ENCODE results near the gene ACACB.

The ACACB gene

DNA sequence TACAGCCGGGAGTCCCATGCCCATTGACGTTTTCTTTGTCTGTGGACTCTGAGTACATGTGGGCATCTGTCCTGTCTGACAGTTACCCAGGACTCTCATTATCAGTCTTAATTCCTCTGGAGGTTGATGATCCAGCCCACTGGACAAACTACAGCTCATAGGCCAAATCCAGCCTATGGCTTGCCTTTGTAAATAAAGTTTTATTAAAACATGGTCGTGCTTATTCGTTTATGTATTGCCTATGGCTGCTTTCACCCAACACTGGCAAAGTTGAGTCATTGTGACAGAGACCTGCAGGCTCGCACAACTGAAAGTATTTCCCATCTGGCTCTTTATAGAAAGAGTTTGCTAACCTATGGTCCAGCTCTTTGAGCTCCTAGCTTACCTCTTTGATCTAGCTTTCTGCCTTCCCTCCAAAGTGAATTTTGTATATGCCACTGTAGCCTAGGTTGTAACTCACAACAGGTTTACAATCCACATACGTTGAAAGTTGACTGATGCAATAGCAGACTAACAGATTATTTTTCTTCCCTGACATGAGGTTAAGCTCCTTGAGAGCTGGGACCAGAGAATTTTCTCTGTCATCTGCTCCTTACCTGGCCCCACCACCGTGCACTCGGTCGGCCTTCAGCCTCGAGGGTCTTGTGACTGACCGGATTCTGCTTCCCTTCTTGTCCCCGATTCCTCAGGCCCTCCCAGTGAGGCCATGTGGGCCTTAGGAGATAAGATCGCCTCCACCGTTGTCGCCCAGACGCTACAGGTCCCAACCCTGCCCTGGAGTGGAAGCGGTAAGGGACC is 57.3 kb downstream of the ACACB start:
- no peak for DNase-seq (ENCODE audit: low read depth in 2 of 2)

DNA sequence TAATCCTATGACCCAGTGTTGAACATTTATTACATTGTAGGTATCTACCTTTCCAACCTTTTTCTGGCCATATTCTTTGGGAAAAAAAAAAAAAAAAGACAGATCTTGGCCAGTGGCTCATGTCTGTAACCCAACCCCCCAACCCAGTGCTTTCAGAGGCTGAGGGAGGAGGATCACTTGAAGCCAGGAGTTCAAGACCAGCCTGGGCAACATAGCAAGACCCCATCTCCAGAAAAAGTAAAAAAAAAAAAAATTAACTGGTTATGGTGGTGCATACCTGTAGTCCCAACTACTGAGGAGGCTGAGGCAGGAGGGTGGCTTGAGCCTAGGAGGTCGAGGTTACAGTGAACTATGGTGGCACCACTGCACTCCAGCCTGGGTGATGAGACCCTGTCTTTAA is 58.1 kb downstream of the ACACB start:
- DNase-seq (ENCODE audit: low read depth in 2 of 2) = no peak

DNA sequence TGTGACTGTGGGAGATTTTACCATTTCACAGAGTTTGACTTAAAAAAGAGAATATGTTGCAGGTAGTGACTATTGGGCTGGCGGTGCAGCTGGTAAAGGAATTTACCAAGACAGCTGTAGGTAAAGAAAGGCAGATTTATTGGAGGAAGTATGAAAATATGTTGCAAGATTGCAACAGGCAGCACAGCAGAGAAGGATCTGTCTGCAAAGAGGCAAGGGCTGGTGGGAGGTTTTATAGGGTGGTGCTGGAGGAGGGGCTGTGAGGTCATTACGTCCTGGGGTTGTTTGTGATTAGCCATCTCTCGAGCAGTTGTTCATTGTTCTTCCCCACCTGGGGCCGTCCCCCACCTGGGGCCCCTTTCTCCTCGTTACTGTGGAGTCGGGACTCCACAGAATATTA is 62.1 kb downstream of the ACACB start:
- no peak for DNase-seq (ENCODE audit: low read depth in 2 of 2)

DNA sequence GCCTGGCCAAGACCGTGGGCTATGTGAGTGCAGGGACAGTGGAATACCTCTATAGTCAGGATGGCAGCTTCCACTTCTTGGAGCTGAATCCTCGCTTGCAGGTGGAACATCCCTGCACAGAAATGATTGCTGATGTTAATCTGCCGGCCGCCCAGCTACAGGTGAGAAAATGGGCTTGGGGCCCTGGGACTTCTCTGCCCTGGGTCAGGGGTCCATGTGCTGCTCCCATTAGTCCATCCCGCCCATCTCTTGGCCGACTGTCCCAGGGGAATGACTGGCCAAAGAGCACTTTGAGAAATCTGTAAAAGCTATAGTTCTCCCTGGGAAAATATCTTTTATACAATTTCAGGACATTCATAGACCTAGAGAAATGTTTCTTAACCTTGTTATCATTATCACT is 63.5 kb downstream of the ACACB start:
- no peak for DNase-seq (ENCODE audit: low read depth in 2 of 2)

GRCh38 chr12:109182041-109182839 is 65.9 kb downstream of the ACACB start:
- no peak for DNase-seq (ENCODE audit: low read depth in 2 of 2)

DNA sequence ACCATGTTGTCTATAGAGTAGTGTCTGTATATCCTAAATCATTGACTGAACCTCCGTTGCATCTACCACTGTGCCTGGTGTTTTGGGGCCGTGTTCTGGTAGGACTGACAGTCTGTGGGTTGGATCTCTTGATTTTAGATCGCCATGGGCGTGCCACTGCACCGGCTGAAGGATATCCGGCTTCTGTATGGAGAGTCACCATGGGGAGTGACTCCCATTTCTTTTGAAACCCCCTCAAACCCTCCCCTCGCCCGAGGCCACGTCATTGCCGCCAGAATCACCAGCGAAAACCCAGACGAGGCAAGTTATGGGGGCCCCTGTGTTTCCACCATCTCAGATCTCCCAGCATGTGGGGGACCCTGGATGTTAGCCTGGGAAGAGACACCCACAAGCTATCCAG is 69.1 kb downstream of the ACACB start:
- no peak for DNase-seq (ENCODE audit: low read depth in 2 of 2)

GRCh38 chr12:109186993-109187653 is 70.7 kb downstream of the ACACB start:
- DNase-seq (ENCODE audit: low read depth in 2 of 2) = no peak

DNA sequence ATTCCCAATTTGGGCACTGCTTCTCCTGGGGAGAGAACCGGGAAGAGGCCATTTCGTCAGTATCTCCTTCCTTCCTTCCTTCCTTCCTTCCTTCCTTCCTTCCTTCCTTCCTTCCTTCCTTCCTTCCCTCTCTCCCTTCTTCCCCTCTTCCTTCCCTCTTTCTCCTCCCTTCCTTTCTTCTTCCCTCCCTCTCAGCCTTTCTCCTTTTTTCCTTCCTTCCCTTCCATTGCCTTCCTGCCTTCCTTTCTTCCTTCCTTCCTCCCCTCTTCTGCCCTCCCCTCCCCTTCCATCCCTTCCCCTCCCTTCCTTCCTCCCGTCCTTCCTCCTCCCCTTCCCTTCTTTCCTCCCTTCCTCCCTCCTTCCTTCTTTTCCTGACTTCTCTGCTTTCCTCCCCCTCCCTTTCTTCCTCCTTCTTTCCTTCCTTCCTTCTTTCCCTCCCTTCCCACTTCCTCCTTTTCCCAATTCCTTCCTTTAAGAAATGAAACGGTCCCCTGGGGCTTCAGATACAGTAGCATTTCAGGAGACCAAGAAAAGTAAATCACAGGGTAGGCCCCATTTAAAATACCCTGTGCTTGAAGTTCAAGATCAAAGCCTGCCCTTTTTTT is 71.8 kb downstream of the ACACB start:
- DNase-seq (ENCODE audit: low read depth in 2 of 2) = no peak

DNA sequence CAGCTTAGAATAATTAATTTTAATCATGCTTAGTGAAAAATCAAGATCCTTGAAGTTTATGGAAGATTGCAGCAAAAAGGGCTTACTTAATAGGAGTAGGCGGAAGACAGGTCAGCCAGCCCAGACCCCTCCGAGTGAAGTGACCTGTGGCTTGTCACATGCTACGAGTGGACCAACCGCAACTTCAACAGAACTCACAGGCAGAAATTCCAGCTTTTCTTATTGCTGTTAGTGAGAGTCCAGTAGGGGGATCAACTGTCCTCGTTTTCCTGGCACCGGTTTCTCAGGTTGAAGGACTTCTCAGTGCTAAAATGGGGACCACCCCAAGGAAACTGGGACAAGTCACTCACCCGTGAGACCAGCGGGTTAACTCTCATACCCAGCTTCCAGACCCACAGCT is 72.9 kb downstream of the ACACB start:
- no peak for DNase-seq (ENCODE audit: low read depth in 2 of 2)

DNA sequence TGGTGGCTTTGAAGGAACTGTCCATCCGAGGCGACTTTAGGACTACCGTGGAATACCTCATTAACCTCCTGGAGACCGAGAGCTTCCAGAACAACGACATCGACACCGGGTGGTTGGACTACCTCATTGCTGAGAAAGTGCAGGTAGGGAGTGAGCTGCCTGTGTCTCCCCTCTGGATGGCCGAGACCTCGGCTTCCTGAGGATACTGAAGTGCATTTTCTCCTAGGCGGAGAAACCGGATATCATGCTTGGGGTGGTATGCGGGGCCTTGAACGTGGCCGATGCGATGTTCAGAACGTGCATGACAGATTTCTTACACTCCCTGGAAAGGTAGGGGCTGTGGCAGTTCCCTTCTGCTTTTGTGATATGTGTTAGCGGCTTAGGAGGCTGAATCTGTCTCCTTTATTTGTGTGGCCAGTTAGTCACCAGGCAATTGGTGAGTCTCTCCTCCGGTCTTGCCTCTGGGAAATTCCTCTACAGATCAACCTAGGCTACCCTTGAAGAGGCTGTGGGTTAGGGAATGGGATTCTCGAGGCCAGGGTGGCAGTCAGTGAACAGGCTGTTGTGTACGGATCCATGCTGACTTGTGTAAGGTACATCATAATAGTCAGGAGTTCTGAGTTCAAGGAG is 75.3 kb downstream of the ACACB start:
- no peak for DNase-seq (ENCODE audit: low read depth in 2 of 2)

DNA sequence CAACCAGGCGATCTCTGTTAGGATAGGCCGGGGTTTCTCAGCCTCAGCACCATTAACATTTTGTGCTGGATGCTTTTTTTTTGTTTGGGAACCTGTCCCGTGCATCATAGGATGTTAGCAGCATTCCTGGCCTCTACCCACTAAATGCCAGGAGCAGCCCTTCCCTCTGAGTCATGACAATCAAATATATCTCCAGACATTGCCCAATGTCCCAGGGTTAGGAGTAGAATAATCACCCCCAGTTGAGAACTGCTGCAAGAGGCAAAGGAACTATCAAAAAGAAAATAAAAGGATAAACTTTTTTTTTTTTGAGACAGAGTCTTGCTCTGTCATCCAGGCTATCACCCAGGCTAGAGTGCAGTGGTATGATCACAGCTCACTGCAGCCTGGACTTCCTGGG is 76.0 kb downstream of the ACACB start:
- DNase-seq (ENCODE audit: low read depth in 2 of 2) = no peak

DNA sequence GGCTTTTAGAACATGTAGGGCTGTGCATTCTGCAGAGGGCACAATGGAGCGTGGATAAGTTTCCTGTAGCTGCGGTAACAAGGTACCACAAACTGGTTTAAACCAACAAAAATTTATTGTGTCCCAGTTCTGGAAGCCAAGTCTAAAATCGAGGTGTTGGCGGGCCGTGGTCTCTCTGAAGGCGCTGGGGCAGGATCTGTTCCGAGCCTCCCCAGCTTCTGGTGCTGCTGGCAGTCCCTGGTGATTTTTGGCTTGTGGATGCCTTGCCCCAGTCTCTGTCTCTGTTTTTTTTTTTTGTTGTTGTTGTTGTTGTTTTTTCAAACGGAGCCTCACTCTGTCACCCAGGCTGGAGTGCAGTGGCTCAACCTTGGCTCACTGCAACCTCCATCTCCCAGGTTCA is 77.5 kb downstream of the ACACB start:
- DNase-seq (ENCODE audit: low read depth in 2 of 2) = no peak

GRCh38 chr12:109196332-109196731 is 79.9 kb downstream of the ACACB start:
- no peak for DNase-seq (ENCODE audit: low read depth in 2 of 2)

- no peak for DNase-seq (ENCODE audit: low read depth in 2 of 2)
These were observed 80.9 kb downstream of the ACACB start for GRCh38 chr12:109197327-109197726.

DNA sequence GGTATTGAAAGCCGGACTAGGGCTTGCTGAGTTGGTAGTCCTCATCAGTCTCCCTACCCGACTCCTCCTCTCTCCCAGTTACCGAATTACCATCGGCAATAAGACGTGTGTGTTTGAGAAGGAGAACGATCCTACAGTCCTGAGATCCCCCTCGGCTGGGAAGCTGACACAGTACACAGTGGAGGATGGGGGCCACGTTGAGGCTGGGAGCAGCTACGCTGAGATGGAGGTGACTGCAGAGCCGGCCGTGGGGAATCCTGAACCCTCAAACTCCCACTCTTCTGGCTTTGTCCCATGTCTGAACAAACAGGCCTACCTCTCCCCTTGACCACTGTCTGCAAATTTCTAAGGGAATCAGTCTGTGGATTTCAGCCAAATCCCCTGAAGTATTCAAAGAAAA is 82.9 kb downstream of the ACACB start:
- DNase-seq (ENCODE audit: low read depth in 2 of 2) = no peak

- DNase-seq (ENCODE audit: low read depth in 2 of 2) = no peak
These were observed 84.6 kb downstream of the ACACB start for GRCh38 chr12:109200825-109201495.

DNA sequence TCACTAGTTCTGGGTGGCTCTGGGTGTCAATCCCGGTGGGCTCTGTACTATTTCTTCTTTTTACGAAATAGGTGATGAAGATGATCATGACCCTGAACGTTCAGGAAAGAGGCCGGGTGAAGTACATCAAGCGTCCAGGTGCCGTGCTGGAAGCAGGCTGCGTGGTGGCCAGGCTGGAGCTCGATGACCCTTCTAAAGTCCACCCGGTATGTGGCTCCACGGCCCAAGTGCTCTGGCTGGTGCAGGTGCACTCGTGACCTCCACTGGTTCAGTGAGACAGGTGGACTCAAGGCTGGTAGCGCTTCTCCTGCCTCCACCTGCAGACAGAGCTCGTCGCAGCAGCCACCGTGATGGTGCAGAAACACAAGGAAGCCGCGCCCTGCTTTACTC is 85.1 kb downstream of the ACACB start:
- DNase-seq (ENCODE audit: low read depth in 2 of 2) = no peak

DNA sequence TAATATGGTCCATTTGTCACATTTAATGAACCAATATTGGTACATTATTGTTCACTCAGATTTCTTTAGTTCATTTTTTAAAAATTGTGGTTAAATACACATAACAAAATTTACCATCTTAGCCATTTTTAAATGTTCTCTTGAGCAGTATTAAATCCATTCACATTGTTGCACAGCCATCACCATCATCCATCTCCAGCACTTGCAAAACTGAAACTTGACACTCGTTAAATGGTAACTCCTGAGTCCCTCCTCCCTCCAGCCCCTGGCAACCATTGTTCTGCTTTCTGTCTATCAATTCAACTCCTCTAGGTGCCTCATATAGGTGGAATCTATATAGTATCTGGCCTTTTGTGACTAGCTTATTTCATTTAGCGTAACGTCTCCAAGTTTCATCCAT is 86.4 kb downstream of the ACACB start:
- DNase-seq (ENCODE audit: low read depth in 2 of 2) = no peak

DNA sequence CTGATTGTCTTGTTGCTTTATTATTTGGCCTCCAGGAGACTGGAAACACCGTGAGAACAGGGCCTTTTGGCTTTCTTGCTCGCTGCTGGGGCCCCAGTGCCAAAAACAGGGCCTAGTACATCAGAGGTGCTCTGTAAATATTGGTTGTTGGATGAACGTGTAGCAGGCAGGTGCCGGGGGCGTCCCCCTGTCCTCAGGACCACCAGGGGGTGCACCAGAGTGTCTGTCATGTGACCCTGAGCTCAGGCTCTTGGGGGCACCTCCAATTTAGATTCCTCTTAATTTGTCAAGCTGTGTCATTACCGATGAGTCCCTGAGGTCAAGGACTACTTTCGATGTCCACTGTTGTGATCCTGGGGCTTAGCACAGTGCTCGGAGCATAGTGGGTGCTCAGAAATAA is 87.1 kb downstream of the ACACB start:
- no peak for DNase-seq (ENCODE audit: low read depth in 2 of 2)

GRCh38 chr12:109209082-109209481 is 92.7 kb downstream of the ACACB start:
- no peak for DNase-seq (ENCODE audit: low read depth in 2 of 2)

GRCh38 chr12:109212460-109213115 is 96.2 kb downstream of the ACACB start:
- DNase-seq (ENCODE audit: low read depth in 2 of 2) = no peak
